Ovary (tissue), 3 donors: ENCODE data around the gene NRGN.

Source experiments
- CTCF ChIP-seq, 3 donors: fragments of 450-650 bp in 2 of 3; fragments of 200-600 bp in 1 of 3; IDR thresholded peaks; one replicate each; pipeline versions ENCODE4 v1.5.1 to v1.8.0; 2016 to 2022; ENCODE audit warnings: antibody characterized with exemption in 3 of 3, mild to moderate bottlenecking in 1 of 3
- EP300 ChIP-seq: sonication (generic); formaldehyde crosslinking; IDR thresholded peaks from one replicate; pipeline ENCODE4 v1.6.1; 2017; ENCODE audit warnings: antibody characterized with exemption
- donor health status: DM: no; HTN: no; CAD: no.

- TF ChIP-seq CTCF (IDR thresholded peaks at IDR 0.05) (no peak), EP300 (no peak)
These were observed 40.2 kb upstream of the NRGN start for GRCh38 chr11:124699547-124699946.
